SK-N-SH treated with all-trans-retinoic acid at 6 μM for 48 hours (cell line): Measurements from ENCODE around the gene GLMN.

Source experiments
- OSR1 ChIP-seq: fragments of 250-450 bp; sonication (Bioruptor Pico); IDR thresholded peaks from 2 replicates; pipeline ENCODE4 v1.8.0; 2022; ENCODE audit warnings: moderate library complexity, mild to moderate bottlenecking, inconsistent platforms
- PPARA ChIP-seq: fragments of 250-450 bp; sonication (Bioruptor Pico); IDR thresholded peaks from 2 replicates; pipeline ENCODE4 v1.5.0; 2020; ENCODE audit warnings: mild to moderate bottlenecking, borderline replicate concordance
- ZFP3 ChIP-seq: fragments of 250-450 bp; sonication (Bioruptor Pico); IDR thresholded peaks from 2 replicates; pipeline ENCODE4 v1.5.0; 2020; ENCODE audit warnings: mild to moderate bottlenecking, moderate library complexity
- ZNF565 ChIP-seq: fragments of 450-650 bp; formaldehyde crosslinking; conservative IDR thresholded peaks from 2 replicates; pipeline ENCODE4 v1.5.0; 2020; ENCODE audit warnings: low read depth, mild to moderate bottlenecking, moderate library complexity
- ZNF8 ChIP-seq: fragments of 450-650 bp; formaldehyde crosslinking; IDR thresholded peaks from 2 replicates; pipeline ENCODE4 v1.5.0; 2020; ENCODE audit warnings: mild to moderate bottlenecking, moderate library complexity
- TF ChIP-seq, protein P1 (sequence below): fragments of 250-450 bp; sonication (Bioruptor Pico); IDR thresholded peaks from 2 replicates; pipeline ENCODE4 v1.8.0; 2020; ENCODE audit warnings: mild to moderate bottlenecking, moderate library complexity, borderline replicate concordance
- TF ChIP-seq, protein P2 (sequence below): fragments of 250-450 bp; sonication (Bioruptor Pico); IDR thresholded peaks from 2 replicates; pipeline ENCODE4 v1.5.0; 2020; ENCODE audit warnings: mild to moderate bottlenecking, moderate library complexity
- TF ChIP-seq, protein P3 (sequence below): fragments of 250-450 bp; sonication (Bioruptor Pico); IDR thresholded peaks from 2 replicates; pipeline ENCODE4 v1.5.1; 2021; ENCODE audit warnings: mild to moderate bottlenecking, moderate library complexity

DNA sequence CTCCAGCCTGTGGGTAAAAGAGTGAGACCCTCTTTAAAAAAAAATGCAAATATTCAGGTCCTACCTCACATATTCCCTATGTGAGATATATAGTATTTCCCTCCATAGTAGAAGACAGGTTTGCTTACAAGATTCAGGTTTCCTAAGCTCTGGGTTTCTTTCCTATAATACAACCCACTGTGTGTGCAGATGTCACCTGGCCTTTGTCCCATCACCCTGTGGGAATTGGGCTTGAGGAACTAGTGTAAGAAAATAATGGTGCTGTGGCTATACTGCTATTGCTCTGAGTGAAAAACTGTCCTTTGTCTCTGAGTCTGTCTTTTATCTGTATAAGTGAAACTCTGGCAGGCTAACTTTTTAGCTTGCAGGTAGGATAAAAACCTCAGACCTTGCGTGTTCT lies 68.1 kb downstream of the GLMN start:
- TF ChIP-seq, protein P1, sequence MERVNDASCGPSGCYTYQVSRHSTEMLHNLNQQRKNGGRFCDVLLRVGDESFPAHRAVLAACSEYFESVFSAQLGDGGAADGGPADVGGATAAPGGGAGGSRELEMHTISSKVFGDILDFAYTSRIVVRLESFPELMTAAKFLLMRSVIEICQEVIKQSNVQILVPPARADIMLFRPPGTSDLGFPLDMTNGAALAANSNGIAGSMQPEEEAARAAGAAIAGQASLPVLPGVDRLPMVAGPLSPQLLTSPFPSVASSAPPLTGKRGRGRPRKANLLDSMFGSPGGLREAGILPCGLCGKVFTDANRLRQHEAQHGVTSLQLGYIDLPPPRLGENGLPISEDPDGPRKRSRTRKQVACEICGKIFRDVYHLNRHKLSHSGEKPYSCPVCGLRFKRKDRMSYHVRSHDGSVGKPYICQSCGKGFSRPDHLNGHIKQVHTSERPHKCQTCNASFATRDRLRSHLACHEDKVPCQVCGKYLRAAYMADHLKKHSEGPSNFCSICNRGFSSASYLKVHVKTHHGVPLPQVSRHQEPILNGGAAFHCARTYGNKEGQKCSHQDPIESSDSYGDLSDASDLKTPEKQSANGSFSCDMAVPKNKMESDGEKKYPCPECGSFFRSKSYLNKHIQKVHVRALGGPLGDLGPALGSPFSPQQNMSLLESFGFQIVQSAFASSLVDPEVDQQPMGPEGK, result no peak
- TF ChIP-seq, protein P2, sequence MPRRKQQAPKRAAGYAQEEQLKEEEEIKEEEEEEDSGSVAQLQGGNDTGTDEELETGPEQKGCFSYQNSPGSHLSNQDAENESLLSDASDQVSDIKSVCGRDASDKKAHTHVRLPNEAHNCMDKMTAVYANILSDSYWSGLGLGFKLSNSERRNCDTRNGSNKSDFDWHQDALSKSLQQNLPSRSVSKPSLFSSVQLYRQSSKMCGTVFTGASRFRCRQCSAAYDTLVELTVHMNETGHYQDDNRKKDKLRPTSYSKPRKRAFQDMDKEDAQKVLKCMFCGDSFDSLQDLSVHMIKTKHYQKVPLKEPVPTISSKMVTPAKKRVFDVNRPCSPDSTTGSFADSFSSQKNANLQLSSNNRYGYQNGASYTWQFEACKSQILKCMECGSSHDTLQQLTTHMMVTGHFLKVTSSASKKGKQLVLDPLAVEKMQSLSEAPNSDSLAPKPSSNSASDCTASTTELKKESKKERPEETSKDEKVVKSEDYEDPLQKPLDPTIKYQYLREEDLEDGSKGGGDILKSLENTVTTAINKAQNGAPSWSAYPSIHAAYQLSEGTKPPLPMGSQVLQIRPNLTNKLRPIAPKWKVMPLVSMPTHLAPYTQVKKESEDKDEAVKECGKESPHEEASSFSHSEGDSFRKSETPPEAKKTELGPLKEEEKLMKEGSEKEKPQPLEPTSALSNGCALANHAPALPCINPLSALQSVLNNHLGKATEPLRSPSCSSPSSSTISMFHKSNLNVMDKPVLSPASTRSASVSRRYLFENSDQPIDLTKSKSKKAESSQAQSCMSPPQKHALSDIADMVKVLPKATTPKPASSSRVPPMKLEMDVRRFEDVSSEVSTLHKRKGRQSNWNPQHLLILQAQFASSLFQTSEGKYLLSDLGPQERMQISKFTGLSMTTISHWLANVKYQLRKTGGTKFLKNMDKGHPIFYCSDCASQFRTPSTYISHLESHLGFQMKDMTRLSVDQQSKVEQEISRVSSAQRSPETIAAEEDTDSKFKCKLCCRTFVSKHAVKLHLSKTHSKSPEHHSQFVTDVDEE, result no peak
- TF ChIP-seq ZNF565 (CRISPR knock-in tag), result no peak
- TF ChIP-seq OSR1, result no peak
- TF ChIP-seq PPARA (CRISPR knock-in tag), result no peak
- TF ChIP-seq, protein P3, sequence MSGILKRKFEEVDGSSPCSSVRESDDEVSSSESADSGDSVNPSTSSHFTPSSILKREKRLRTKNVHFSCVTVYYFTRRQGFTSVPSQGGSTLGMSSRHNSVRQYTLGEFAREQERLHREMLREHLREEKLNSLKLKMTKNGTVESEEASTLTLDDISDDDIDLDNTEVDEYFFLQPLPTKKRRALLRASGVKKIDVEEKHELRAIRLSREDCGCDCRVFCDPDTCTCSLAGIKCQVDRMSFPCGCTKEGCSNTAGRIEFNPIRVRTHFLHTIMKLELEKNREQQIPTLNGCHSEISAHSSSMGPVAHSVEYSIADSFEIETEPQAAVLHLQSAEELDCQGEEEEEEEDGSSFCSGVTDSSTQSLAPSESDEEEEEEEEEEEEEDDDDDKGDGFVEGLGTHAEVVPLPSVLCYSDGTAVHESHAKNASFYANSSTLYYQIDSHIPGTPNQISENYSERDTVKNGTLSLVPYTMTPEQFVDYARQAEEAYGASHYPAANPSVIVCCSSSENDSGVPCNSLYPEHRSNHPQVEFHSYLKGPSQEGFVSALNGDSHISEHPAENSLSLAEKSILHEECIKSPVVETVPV (CRISPR knock-in tag), result no peak
- no peak for TF ChIP-seq ZNF8 (CRISPR knock-in tag)
- no peak for TF ChIP-seq ZFP3 (CRISPR knock-in tag)
